CD4-positive, alpha-beta T cell (primary cell): Measurements from ENCODE around the gene ZSCAN2. TPM values are rescaled to one million over a fixed set of nuclear protein-coding genes. Genes with fewer than 3 reads are reported as not detected.

ENCODE experiments used
- ATAC-seq: fragments of 200-7000 bp; cut with Tn5 transposase; one replicate; pipeline ENCODE4 v1.10.0; 2022; ENCODE audit warnings: mild to moderate bottlenecking; ENCODE audit not compliant: poor library complexity
- CTCF ChIA-PET: fragments of 350-600 bp; sonication (Branson Sonifier 250); formaldehyde crosslinking; loops from one replicate; lab custom pipeline; 2021; ENCODE audit warnings: antibody characterized with exemption, inconsistent platforms; lab: Charles Lee
- POLR2A ChIA-PET: fragments of 350-600 bp; sonication (Branson Sonifier 250); formaldehyde crosslinking; loops from one replicate; lab custom pipeline; 2021; ENCODE audit warnings: antibody characterized with exemption, inconsistent platforms; lab: Charles Lee
- DNase-seq, 14 experiments: peaks; one replicate each; pipeline ENCODE4 v3.0.0-alpha.2; 2013 to 2020; ENCODE audit warnings: mixed read lengths in 2 of 14
- H3K27ac ChIP-seq, 2 donors: one replicate each; pipeline versions ENCODE4 v1.5.1 to v1.7.0; 2013; ENCODE audit warnings: low read length in 2 of 2, low read depth in 1 of 2, mild to moderate bottlenecking in 1 of 2
- H3K27me3 ChIP-seq, 2 experiments: 1 replicate in 1 of 2; 2 replicates in 1 of 2; pipeline versions ENCODE4 v1.6.1 to v1.7.0; 2013; ENCODE audit warnings: low read length in 2 of 2, control low read depth in 1 of 2, mild to moderate bottlenecking in 1 of 2, moderate library complexity in 1 of 2; ENCODE audit not compliant: insufficient read depth in 2 of 2, control insufficient read depth in 1 of 2
- H3K36me3 ChIP-seq: one replicate; pipeline ENCODE4 v1.6.1; 2013; ENCODE audit warnings: low read length, control low read depth; ENCODE audit not compliant: insufficient read depth
- H3K4me1 ChIP-seq: one replicate; pipeline ENCODE4 v1.6.1; 2013; ENCODE audit warnings: low read length, control low read depth; ENCODE audit not compliant: insufficient read depth
- H3K4me3 ChIP-seq: one replicate; pipeline ENCODE4 v1.5.1; 2013; ENCODE audit warnings: mild to moderate bottlenecking, low read length, moderate library complexity
- H3K9me3 ChIP-seq, 2 experiments: 1 replicate in 1 of 2; 2 replicates in 1 of 2; pipeline versions ENCODE4 v1.6.1 to v1.7.0; 2013; ENCODE audit warnings: low read length in 2 of 2, mild to moderate bottlenecking in 2 of 2, control low read depth in 1 of 2, moderate library complexity in 1 of 2; ENCODE audit not compliant: control insufficient read depth in 1 of 2, insufficient read depth in 1 of 2
- H3K27ac Mint-ChIP-seq: one replicate; pipeline ENCODE4 v1.8.0; 2020; ENCODE audit warnings: mixed read lengths
- H3K27me3 Mint-ChIP-seq: one replicate; pipeline ENCODE4 v1.8.0; 2021; ENCODE audit warnings: mixed read lengths
- H3K36me3 Mint-ChIP-seq: one replicate; pipeline ENCODE4 v1.8.0; 2021; ENCODE audit warnings: low read depth, mixed read lengths
- H3K4me1 Mint-ChIP-seq: one replicate; pipeline ENCODE4 v1.8.0; 2021; ENCODE audit warnings: low read depth, mixed read lengths
- H3K4me3 Mint-ChIP-seq: one replicate; pipeline ENCODE4 v1.8.0; 2020; ENCODE audit warnings: mild to moderate bottlenecking, mixed read lengths
- H3K9me3 Mint-ChIP-seq: one replicate; pipeline ENCODE4 v1.8.0; 2020; ENCODE audit warnings: mixed read lengths
- intact Hi-C, 2 experiments: fragments of 100-400 bp; cut with DNase I in 1 of 2; cut with micrococcal nuclease in 1 of 2; formaldehyde crosslinking; loops; one replicate each; pipeline versions ENCODE4 v1.15.1 to v1.9.0; 2023 to 2025; cut with DNase I, micrococcal nuclease
- total RNA-seq, 174 experiments: library from RNA in 2 of 174; stranded (reverse) in 2 of 174; gene quantifications; one replicate each; pipeline ENCODE4 v1.2.3 and lab custom pipeline; 2021 to 2026
- TF ChIP-seq, protein P1 (sequence below): fragments of 200-600 bp; IDR thresholded peaks from one replicate; pipeline ENCODE4 v1.8.0; 2022; ENCODE audit warnings: antibody characterized with exemption, mild to moderate bottlenecking

ZSCAN2 gene
- total RNA-seq, 2 experiments from 2014 or later, result 3.8 to 5.0 TPM

DNA sequence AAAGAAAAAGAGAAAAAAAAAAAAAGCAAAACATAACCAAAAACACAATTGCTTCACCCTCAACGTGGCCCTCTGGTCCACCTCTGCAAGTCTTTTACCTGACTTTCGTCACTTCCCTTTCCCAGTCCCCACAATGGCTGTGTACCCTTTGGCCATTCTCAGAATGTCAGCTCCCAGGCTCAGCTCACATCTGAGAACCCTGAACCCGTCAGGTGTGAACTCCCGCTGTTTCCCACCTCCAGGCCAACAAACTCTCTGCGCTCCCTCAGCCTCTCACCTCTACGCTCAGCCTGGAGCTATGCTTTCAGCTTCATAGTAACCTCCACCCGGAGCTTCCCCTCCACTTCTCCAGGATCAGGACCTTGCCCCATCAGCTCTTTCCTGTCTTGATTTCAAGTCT is 23.6 kb downstream of the ZSCAN2 start:
- Mint-ChIP-seq H3K36me3 (peaks cover 59% of the 10 kb centered on the region), H3K27ac (no peak overlapping the region), H3K9me3 (no peaks in the 10 kb centered on the region), H3K4me3 (no peak overlapping the region), H3K27me3 (no peaks in the 10 kb centered on the region), H3K4me1 (no peaks in the 10 kb centered on the region)
- ChIA-PET CTCF (no interaction called here), POLR2A (interaction anchor here (0.7 kb wide), 1 partner anchor 30 kb away, joined by 3 read pairs; no protein-coding TSS in a partner anchor)
- H3K4me3 ChIP-seq, result no peak overlapping the region
- H3K36me3 ChIP-seq, result peaks cover 25% of the 10 kb centered on the region
- intact Hi-C loops, result no loop called here
- ATAC-seq (no peak), DNase-seq (no peak)
- H3K27me3 ChIP-seq, result no peaks in the 10 kb centered on the region
- H3K9me3 ChIP-seq, result peaks cover 16 to 22% of the 10 kb centered on the region in 2 experiments
- TF ChIP-seq, protein P1, sequence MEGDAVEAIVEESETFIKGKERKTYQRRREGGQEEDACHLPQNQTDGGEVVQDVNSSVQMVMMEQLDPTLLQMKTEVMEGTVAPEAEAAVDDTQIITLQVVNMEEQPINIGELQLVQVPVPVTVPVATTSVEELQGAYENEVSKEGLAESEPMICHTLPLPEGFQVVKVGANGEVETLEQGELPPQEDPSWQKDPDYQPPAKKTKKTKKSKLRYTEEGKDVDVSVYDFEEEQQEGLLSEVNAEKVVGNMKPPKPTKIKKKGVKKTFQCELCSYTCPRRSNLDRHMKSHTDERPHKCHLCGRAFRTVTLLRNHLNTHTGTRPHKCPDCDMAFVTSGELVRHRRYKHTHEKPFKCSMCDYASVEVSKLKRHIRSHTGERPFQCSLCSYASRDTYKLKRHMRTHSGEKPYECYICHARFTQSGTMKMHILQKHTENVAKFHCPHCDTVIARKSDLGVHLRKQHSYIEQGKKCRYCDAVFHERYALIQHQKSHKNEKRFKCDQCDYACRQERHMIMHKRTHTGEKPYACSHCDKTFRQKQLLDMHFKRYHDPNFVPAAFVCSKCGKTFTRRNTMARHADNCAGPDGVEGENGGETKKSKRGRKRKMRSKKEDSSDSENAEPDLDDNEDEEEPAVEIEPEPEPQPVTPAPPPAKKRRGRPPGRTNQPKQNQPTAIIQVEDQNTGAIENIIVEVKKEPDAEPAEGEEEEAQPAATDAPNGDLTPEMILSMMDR, result no peak
- H3K27ac ChIP-seq, result no peak overlapping the region
- H3K4me1 ChIP-seq, result no peaks in the 10 kb centered on the region

DNA sequence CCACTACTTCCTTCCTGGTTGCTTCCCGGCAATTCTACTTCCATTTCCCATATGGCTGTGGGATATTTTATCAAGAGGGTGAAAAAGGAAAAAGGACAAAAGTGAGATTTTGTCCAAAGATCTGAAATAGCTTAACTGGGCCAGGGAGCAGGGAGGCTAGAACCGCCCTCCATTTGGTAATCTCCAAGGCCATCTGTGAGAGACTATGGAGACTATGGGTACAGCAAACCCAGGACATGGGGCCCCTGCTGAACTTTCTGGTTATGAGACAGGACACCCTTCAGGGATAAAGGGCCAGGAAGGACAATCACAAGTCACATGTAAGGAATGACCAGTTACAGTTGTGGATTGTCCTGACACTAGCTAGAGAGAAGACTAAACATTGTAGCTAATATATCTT is 24.3 kb downstream of the ZSCAN2 start:
- H3K27me3 ChIP-seq, result no peaks in the 10 kb centered on the region
- no peaks in the 10 kb centered on the region for H3K9me3 Mint-ChIP-seq
- POLR2A ChIA-PET, result interaction anchor here (1.1 kb wide), 1 partner anchor 9 kb away, joined by 3 read pairs; no protein-coding TSS in a partner anchor
- H3K27ac Mint-ChIP-seq, result no peak overlapping the region
- H3K4me1 ChIP-seq, result peaks cover under 1% of the 10 kb centered on the region
- H3K36me3 Mint-ChIP-seq, result peaks cover 52% of the 10 kb centered on the region
- CTCF ChIA-PET, result no interaction called here
- DNase-seq, result no peak
- H3K9me3 ChIP-seq, result peaks cover 16 to 22% of the 10 kb centered on the region in 2 experiments
- H3K4me1 Mint-ChIP-seq, result no peaks in the 10 kb centered on the region
- no peak overlapping the region for H3K27ac ChIP-seq
- H3K4me3 ChIP-seq, result no peak overlapping the region
- no peak for ATAC-seq
- intact Hi-C loops, result no loop called here
- peaks cover 25% of the 10 kb centered on the region for H3K36me3 ChIP-seq
- no peaks in the 10 kb centered on the region for H3K27me3 Mint-ChIP-seq
- TF ChIP-seq, protein P1, result no peak
- no peak overlapping the region for H3K4me3 Mint-ChIP-seq

DNA sequence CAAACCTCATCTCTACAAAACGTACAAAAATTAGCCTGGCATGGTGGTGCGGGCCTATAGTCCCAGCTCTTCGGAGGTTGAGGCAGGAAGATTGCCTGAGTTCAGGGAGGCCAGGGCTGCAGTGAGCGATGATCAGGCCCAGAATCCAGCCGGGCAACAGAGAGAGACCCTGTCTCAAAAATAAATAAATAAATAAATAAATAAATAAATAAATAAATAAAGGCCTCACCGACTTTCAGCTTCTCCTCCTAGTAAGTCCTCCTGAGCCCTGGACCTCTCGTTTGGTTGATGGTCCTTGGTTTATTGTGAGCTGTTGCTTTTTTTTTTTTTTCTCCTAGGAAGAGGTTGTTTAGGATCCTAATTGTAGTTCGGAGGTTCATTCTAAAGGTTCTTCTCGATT is 28.2 kb downstream of the ZSCAN2 start:
- H3K4me3 Mint-ChIP-seq, result no peak overlapping the region
- peaks cover 37% of the 10 kb centered on the region for H3K36me3 Mint-ChIP-seq
- H3K9me3 ChIP-seq, result no peaks in the 10 kb centered on the region
- no peaks in the 10 kb centered on the region for H3K9me3 Mint-ChIP-seq
- DNase-seq, result no peak
- intact Hi-C loops, result no loop called here
- no peaks in the 10 kb centered on the region for H3K36me3 ChIP-seq
- ChIA-PET CTCF (interaction anchor here (1.0 kb wide), 1 partner anchor 120 kb away, joined by 3 read pairs; no protein-coding TSS in a partner anchor), POLR2A (interaction anchor here (0.8 to 0.9 kb wide), 2 partner anchors 29 to 37 kb away, joined by 3 read pairs; partner anchors contain the start of gene NMB)
- peaks cover 22% of the 10 kb centered on the region for H3K4me1 Mint-ChIP-seq
- no peak for ATAC-seq
- no peaks in the 10 kb centered on the region for H3K27me3 ChIP-seq
- H3K27me3 Mint-ChIP-seq, result no peaks in the 10 kb centered on the region
- H3K4me3 ChIP-seq, result no peak overlapping the region
- H3K27ac Mint-ChIP-seq, result no peak overlapping the region
- TF ChIP-seq, protein P1, result no peak
- no peak overlapping the region for H3K27ac ChIP-seq
- peaks cover 26% of the 10 kb centered on the region for H3K4me1 ChIP-seq
